ENCODE results near the gene AGGF1. TPM values are rescaled to one million over a fixed set of nuclear protein-coding genes. Genes with fewer than 3 reads are reported as not detected.

Gene AGGF1
- total RNA-seq, 1 donor from 2014 or later, result 14.5 TPM

GRCh38 chr5:77017668-77018067 is 12.5 kb upstream of the AGGF1 start:
- intact Hi-C loops (cut with DNase I), result loop anchor here (2.0 to 5.0 kb wide), 3 partner anchors 63 to 415 kb away; no protein-coding TSS in a partner anchor
- no peak for ATAC-seq
- DNase-seq (ENCODE audit: missing footprints), result no peak

- intact Hi-C loops (cut with DNase I), result no loop called here
- DNase-seq (ENCODE audit: missing footprints), result no peak
- no peak for ATAC-seq
These were observed 7.4 kb upstream of the AGGF1 start for GRCh38 chr5:77022511-77023417.

- intact Hi-C loops (cut with DNase I), result no loop called here
- ATAC-seq (no peak), DNase-seq (ENCODE audit: missing footprints) (no peak)
These were observed 5.7 kb upstream of the AGGF1 start for GRCh38 chr5:77024490-77024889.

- DNase-seq (ENCODE audit: missing footprints) (no peak), ATAC-seq (no peak)
- intact Hi-C loops (cut with DNase I), result no loop called here
These were observed 1.4 kb upstream of the AGGF1 start for GRCh38 chr5:77028631-77029375.

- intact Hi-C loops (cut with DNase I), result no loop called here
- no peak for ATAC-seq
These were observed 773 bp upstream of the AGGF1 start for GRCh38 chr5:77029376-77029885.

GRCh38 chr5:77031891-77032290 is 1.7 kb downstream of the AGGF1 start:
- ATAC-seq, result no peak
- no peak for DNase-seq (ENCODE audit: missing footprints)
- intact Hi-C loops (cut with DNase I), result loop anchor here (5.0 kb wide), 1 partner anchor 165 kb away; no protein-coding TSS in a partner anchor

More at GRCh38 chr5:77029376-77029885, 773 bp upstream of the AGGF1 start:
- DNase-seq (ENCODE audit: missing footprints), result no peak

- DNase-seq (ENCODE audit: missing footprints) (no peak), ATAC-seq (no peak)
- intact Hi-C loops (cut with DNase I), result loop anchor here (5.0 kb wide), 1 partner anchor 165 kb away; no protein-coding TSS in a partner anchor
These were observed 2.4 kb downstream of the AGGF1 start for GRCh38 chr5:77032635-77033034.

GRCh38 chr5:77033338-77033737 is 3.1 kb downstream of the AGGF1 start:
- ATAC-seq, result no peak
- no peak for DNase-seq (ENCODE audit: missing footprints)
- intact Hi-C loops (cut with DNase I), result loop anchor here (5.0 kb wide), 1 partner anchor 166 kb away; no protein-coding TSS in a partner anchor

GRCh38 chr5:77035950-77036349 is 5.7 kb downstream of the AGGF1 start:
- intact Hi-C loops (cut with DNase I), result no loop called here
- no peak for ATAC-seq

GRCh38 chr5:77046416-77047073 is 16.3 kb downstream of the AGGF1 start:
- ATAC-seq (no peak), DNase-seq (ENCODE audit: missing footprints) (no peak)
- intact Hi-C loops (cut with DNase I), result no loop called here

More at GRCh38 chr5:77035950-77036349, 5.7 kb downstream of the AGGF1 start:
- DNase-seq (ENCODE audit: missing footprints), result no peak

- no peak for DNase-seq (ENCODE audit: missing footprints)
- ATAC-seq, result no peak
These were observed 33.8 kb downstream of the AGGF1 start for GRCh38 chr5:77064040-77064439.

GRCh38 chr5:77065256-77065655 is 35.1 kb downstream of the AGGF1 start:
- ATAC-seq, result no peak
- DNase-seq (ENCODE audit: missing footprints), result no peak
- intact Hi-C loops (cut with DNase I), result no loop called here

More at GRCh38 chr5:77064040-77064439, 33.8 kb downstream of the AGGF1 start:
- intact Hi-C loops (cut with DNase I), result no loop called here

- intact Hi-C loops (cut with DNase I), result no loop called here
- ATAC-seq (no peak), DNase-seq (ENCODE audit: missing footprints) (no peak)
These were observed 36.0 kb downstream of the AGGF1 start for GRCh38 chr5:77066184-77066583.

- ATAC-seq (peak; percentile 59), DNase-seq (ENCODE audit: missing footprints) (no peak)
- intact Hi-C loops (cut with DNase I), result no loop called here
These were observed 36.7 kb downstream of the AGGF1 start for GRCh38 chr5:77066823-77067442.

- DNase-seq (ENCODE audit: missing footprints), result no peak
- ATAC-seq, result no peak
- intact Hi-C loops (cut with DNase I), result no loop called here
These were observed 43.5 kb downstream of the AGGF1 start for GRCh38 chr5:77073667-77074066.

- ATAC-seq (no peak), DNase-seq (ENCODE audit: missing footprints) (no peak)
- intact Hi-C loops (cut with DNase I), result no loop called here
These were observed 44.5 kb downstream of the AGGF1 start for GRCh38 chr5:77074745-77075144.

GRCh38 chr5:77076961-77077828 is 47.0 kb downstream of the AGGF1 start:
- ATAC-seq (peak; percentile 88), DNase-seq (ENCODE audit: missing footprints) (peak; percentile 91)
- intact Hi-C loops (cut with DNase I), result no loop called here

GRCh38 chr5:77077829-77078176 is 47.6 kb downstream of the AGGF1 start:
- intact Hi-C loops (cut with DNase I), result no loop called here
- DNase-seq (ENCODE audit: missing footprints) (no peak), ATAC-seq (no peak)
